K562 (cell line): ENCODE measurements around the gene MROH8. TPM values are rescaled to one million over a fixed set of nuclear protein-coding genes. Genes with fewer than 3 reads are reported as not detected.

Experiments used
- ELF4 ChIP-seq: fragments of 450-650 bp; formaldehyde crosslinking; IDR thresholded peaks from 2 replicates; pipeline ENCODE4 v1.4.0; 2022; ENCODE audit warnings: missing genetic modification characterization
- ESRRA ChIP-seq: fragments of 450-650 bp; IDR thresholded peaks from 2 replicates; pipeline ENCODE4 v1.6.1; 2014; ENCODE audit warnings: low read depth, mild to moderate bottlenecking, moderate library complexity, borderline replicate concordance
- FOXK1 ChIP-seq: sonication (generic); formaldehyde crosslinking; IDR thresholded peaks from 2 replicates; pipeline ENCODE4 v1.8.0; 2022; ENCODE audit warnings: missing genetic modification reagents, mild to moderate bottlenecking, borderline replicate concordance
- GTF2F1 ChIP-seq: IDR thresholded peaks from 2 replicates; pipeline ENCODE4 v1.6.1; 2011; ENCODE audit warnings: low read depth, low read length, improper control_type of control experiment
- HCFC1 ChIP-seq: IDR thresholded peaks from 2 replicates; pipeline ENCODE4 v1.6.1; 2012; ENCODE audit warnings: low read depth, low read length, improper control_type of control experiment
- ILF3 ChIP-seq: fragments of 450-650 bp; IDR thresholded peaks from 2 replicates; pipeline ENCODE4 v1.6.1; 2018; ENCODE audit warnings: antibody characterized with exemption, mild to moderate bottlenecking, moderate library complexity, borderline replicate concordance
- KDM5B ChIP-seq: fragments of 200-600 bp; sonication (generic); IDR thresholded peaks from 2 replicates; pipeline ENCODE4 v1.6.1; 2012; ENCODE audit warnings: low read depth, mild to moderate bottlenecking, moderate library complexity, low read length, control low read depth, inconsistent platforms; ENCODE audit not compliant: insufficient replicate concordance
- MTA3 ChIP-seq: fragments of 450-650 bp; formaldehyde crosslinking; IDR thresholded peaks from 2 replicates; pipeline ENCODE4 v1.6.1; 2017; ENCODE audit warnings: mild to moderate bottlenecking, borderline replicate concordance
- NFE2L1 ChIP-seq: fragments of 450-650 bp; IDR thresholded peaks from 2 replicates; pipeline ENCODE4 v1.6.1; 2016; ENCODE audit warnings: missing genetic modification characterization, low read depth, mild to moderate bottlenecking, missing compliant biosample characterization, moderate library complexity, borderline replicate concordance
- NFYB ChIP-seq: IDR thresholded peaks from 2 replicates; pipeline ENCODE4 v1.6.1; 2011; ENCODE audit warnings: mild to moderate bottlenecking, moderate library complexity; ENCODE audit not compliant: insufficient read length; ENCODE audit errors: extremely low read depth
- PCBP1 ChIP-seq: fragments of 200-400 bp; formaldehyde crosslinking; IDR thresholded peaks from 2 replicates; pipeline ENCODE4 v1.6.1; 2018; ENCODE audit warnings: mild to moderate bottlenecking, low read depth, low read length; ENCODE audit not compliant: poor library complexity, severe bottlenecking
- POLR2B ChIP-seq: fragments of 450-650 bp; IDR thresholded peaks from 2 replicates; pipeline ENCODE4 v1.6.1; 2018; ENCODE audit warnings: low read depth; ENCODE audit not compliant: partially characterized antibody
- RNF2 ChIP-seq: sonication (generic); IDR thresholded peaks from 2 replicates; pipeline ENCODE4 v1.6.1; 2016
- SAFB ChIP-seq: fragments of 200-400 bp; formaldehyde crosslinking; IDR thresholded peaks from 2 replicates; pipeline ENCODE4 v1.6.1; 2017; ENCODE audit warnings: low read depth, low read length, borderline replicate concordance
- TCFL5 ChIP-seq: fragments of 250-450 bp; sonication (Bioruptor Pico); conservative IDR thresholded peaks from 2 replicates; pipeline ENCODE4 v1.6.1; 2021; ENCODE audit warnings: mild to moderate bottlenecking, moderate library complexity, matching md5 sums
- ZKSCAN1 ChIP-seq: fragments of 150-350 bp; IDR thresholded peaks from 2 replicates; pipeline ENCODE4 v1.6.1; 2016; ENCODE audit warnings: low read depth, low read length
- ZNF668 ChIP-seq: fragments of 250-450 bp; sonication (Bioruptor Pico); IDR thresholded peaks from 2 replicates; pipeline ENCODE4 v1.8.0; 2022; ENCODE audit warnings: mild to moderate bottlenecking, inconsistent platforms
- polyA plus RNA-seq, 8 experiments: library from polyadenylated mRNA; depleted of rRNA in 4 of 8; stranded (reverse) in 5 of 8; unstranded in 3 of 8; fragments of >200 nt; fragmentation: Nextera tagmentation in 2 of 8; fragmentation: Illumina TruSeq in 1 of 8; extraction: Ambion mirVana in 2 of 8; extraction: Trizol in 1 of 8; gene quantifications; 2 replicates each; pipeline versions ENCODE4 v1.2.1 to v1.2.3, GENCODE V29; 2011 to 2014; ENCODE audit warnings: inconsistent platforms in 1 of 8, missing spikeins in 1 of 8
- total RNA-seq, 7 experiments: library from RNA; depleted of rRNA in 6 of 7; stranded (reverse); fragments of >200 nt in 6 of 7; fragmentation: Illumina TruSeq in 2 of 7; extraction: Trizol in 2 of 7; gene quantifications; 2 replicates each; pipeline versions ENCODE4 v1.2.1 to v1.2.3, GENCODE V29; 2011 to 2021; ENCODE audit warnings: low replicate concordance in 1 of 7
- TF ChIP-seq, protein P1 (sequence below): fragments of 250-450 bp; sonication (Bioruptor Pico); IDR thresholded peaks from 2 replicates; pipeline ENCODE4 v1.8.0; 2022; ENCODE audit warnings: moderate library complexity, mild to moderate bottlenecking, inconsistent platforms
- TF ChIP-seq, protein P2 (sequence below): fragments of 450-650 bp; formaldehyde crosslinking; IDR thresholded peaks from 2 replicates; pipeline ENCODE4 v1.4.0; 2020; ENCODE audit warnings: mild to moderate bottlenecking
- TF ChIP-seq, protein P3 (sequence below): sonication (generic); formaldehyde crosslinking; IDR thresholded peaks from 2 replicates; pipeline ENCODE4 v1.8.0; 2022; ENCODE audit warnings: missing genetic modification reagents, mild to moderate bottlenecking, borderline replicate concordance
- TF ChIP-seq, protein P4 (sequence below): sonication (generic); formaldehyde crosslinking; IDR thresholded peaks from 2 replicates; pipeline ENCODE4 v1.8.1; 2022; ENCODE audit warnings: missing genetic modification reagents

Gene MROH8
- total and polyA plus RNA-seq, 9 of the 15 experiments (the other 6 are each of a cell fraction or from before 2014, with no cell fraction given): 0.21 to 1.5 (median 0.78) TPM

DNA sequence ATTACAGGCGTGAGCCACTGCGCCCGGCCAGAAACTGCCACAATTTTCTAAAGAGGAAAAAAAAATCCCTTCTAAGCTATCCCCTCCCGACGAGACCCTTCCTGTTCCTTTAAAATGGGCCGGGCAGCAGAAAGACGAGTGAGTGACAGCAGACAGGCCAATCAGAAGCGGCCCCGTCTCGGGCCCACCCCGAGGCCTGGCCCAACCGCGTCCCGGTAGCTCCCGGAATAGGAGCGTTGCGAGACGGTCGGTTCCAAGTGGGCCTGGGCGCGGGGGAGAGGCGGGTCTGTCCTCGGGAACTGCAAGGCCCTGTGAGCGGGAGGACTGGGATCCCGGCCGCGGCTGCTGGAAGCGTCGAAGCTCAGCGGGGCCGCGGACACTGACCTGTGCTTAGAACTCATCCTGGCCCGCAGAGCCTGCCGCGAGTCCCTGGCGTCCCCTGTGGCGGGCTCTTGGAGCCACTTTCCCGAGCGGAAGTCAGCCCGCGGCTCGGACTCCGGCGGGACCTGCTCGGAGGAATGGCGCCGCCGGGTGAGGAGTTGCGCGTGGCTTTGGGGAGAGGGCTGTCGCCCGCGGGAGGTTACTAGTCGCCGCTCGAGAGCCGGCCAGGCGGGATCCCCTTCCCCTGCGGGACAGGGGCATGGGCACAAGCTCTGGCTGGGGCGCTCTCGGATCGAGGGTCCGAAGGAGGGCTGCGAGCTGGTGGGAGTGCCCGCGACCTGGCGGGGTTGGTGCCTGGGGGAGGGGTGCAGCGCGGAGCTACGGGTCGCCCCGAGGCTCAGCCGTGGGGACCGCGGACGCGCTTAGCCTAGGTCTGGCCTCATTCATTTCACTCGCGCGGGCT lies at the start of gene MROH8, which contains the start of gene RPN2 (continued):
- TF ChIP-seq ILF3 (no peak), POLR2B (peak; percentile 67), ELF4 (peak; percentile 77; the same call in 1 of the 2 replicates), GTF2F1 (peak; percentile 66; the same call in 1 of the 2 replicates), PCBP1 (peak; percentile 97), KDM5B (peak; percentile 84), HCFC1 (peak; percentile 55; the same call in 1 of the 2 replicates), FOXK1 (CRISPR knock-in tag) (no peak), RNF2 (peak; percentile 80), MTA3 (peak; percentile 71), TCFL5 (no peak), ZKSCAN1 (0 out of 2 replicates have a peak, but pooled peaks have one; percentile 25), ESRRA (no peak), SAFB (peak; percentile 76; the same call in 1 of the 2 replicates), NFE2L1 (tag) (no peak), NFYB (peak; percentile 91), ZNF668 (CRISPR knock-in tag) (no peak)
- TF ChIP-seq, protein P1, sequence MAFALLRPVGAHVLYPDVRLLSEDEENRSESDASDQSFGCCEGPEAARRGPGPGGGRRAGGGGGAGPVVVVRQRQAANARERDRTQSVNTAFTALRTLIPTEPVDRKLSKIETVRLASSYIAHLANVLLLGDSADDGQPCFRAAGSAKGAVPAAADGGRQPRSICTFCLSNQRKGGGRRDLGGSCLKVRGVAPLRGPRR (CRISPR knock-in tag): no peak
- TF ChIP-seq, protein P2, sequence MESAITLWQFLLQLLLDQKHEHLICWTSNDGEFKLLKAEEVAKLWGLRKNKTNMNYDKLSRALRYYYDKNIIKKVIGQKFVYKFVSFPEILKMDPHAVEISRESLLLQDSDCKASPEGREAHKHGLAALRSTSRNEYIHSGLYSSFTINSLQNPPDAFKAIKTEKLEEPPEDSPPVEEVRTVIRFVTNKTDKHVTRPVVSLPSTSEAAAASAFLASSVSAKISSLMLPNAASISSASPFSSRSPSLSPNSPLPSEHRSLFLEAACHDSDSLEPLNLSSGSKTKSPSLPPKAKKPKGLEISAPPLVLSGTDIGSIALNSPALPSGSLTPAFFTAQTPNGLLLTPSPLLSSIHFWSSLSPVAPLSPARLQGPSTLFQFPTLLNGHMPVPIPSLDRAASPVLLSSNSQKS (CRISPR knock-in tag): no peak
- TF ChIP-seq, protein P3, sequence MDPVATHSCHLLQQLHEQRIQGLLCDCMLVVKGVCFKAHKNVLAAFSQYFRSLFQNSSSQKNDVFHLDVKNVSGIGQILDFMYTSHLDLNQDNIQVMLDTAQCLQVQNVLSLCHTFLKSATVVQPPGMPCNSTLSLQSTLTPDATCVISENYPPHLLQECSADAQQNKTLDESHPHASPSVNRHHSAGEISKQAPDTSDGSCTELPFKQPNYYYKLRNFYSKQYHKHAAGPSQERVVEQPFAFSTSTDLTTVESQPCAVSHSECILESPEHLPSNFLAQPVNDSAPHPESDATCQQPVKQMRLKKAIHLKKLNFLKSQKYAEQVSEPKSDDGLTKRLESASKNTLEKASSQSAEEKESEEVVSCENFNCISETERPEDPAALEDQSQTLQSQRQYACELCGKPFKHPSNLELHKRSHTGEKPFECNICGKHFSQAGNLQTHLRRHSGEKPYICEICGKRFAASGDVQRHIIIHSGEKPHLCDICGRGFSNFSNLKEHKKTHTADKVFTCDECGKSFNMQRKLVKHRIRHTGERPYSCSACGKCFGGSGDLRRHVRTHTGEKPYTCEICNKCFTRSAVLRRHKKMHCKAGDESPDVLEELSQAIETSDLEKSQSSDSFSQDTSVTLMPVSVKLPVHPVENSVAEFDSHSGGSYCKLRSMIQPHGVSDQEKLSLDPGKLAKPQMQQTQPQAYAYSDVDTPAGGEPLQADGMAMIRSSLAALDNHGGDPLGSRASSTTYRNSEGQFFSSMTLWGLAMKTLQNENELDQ (CRISPR knock-in tag): no peak
- TF ChIP-seq, protein P4, sequence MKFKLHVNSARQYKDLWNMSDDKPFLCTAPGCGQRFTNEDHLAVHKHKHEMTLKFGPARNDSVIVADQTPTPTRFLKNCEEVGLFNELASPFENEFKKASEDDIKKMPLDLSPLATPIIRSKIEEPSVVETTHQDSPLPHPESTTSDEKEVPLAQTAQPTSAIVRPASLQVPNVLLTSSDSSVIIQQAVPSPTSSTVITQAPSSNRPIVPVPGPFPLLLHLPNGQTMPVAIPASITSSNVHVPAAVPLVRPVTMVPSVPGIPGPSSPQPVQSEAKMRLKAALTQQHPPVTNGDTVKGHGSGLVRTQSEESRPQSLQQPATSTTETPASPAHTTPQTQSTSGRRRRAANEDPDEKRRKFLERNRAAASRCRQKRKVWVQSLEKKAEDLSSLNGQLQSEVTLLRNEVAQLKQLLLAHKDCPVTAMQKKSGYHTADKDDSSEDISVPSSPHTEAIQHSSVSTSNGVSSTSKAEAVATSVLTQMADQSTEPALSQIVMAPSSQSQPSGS: no peak
